Skin epidermis (tissue), 12 donors: Measurements from ENCODE around the gene MITF.

ENCODE experiments used
- H3K27ac ChIP-seq, 21 experiments: fragments of 200-600 bp; sonication (generic) in 11 of 21; one replicate each; pipeline ENCODE4 v1.5.0; 2020; ENCODE audit warnings: mild to moderate bottlenecking in 3 of 21, inconsistent platforms in 2 of 21, moderate library complexity in 2 of 21
- H3K4me3 ChIP-seq, 7 experiments: fragments of 200-600 bp; sonication (generic) in 2 of 7; one replicate each; pipeline ENCODE4 v1.5.0; 2020; ENCODE audit warnings: inconsistent platforms in 2 of 7, mild to moderate bottlenecking in 2 of 7, moderate library complexity in 1 of 7

The MITF gene

DNA sequence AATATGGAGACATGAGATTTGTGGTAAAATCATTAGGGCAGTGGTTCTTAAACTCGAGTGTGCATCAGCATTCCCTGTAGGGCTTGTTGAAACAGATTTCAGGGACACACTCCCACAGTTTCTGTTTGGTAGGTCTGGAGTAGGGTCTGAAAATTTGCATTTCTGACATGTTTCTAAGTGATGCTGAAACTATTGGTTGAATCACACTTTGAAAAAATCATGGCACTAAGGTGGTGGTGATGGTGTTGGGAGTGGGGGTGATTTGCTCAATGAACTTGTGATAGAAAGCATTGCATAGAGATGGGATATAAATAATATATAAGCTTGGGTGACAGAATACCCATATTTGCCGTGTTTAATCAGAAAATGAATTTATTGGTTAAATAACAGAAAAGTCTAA lies 11.3 kb downstream of the MITF start:
- H3K27ac ChIP-seq: peak overlapping the region in 5 of 21 experiments; percentile 2 to 76 (median 8)

DNA sequence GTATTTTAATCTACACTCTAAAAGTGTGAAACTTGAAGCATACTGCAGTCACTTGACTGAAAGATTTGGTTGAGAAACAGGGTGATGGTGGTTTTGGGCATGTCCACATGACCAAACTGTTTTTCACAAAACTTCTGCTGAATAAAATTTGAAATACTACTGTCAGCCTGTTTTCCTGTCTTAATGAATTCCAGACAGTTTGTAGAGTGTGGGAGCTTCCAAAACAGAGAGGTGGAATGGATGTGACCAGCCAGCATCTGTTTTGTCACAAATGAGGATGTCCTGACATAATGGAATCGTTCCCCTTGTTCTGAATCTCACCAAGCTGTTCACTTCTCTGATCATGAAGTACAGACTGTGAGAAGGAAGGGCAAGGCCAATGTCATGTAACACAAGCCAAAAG lies 11.8 kb downstream of the MITF start:
- Histone ChIP-seq H3K27ac (peak overlapping the region in 7 of 21 experiments; percentile 3 to 76 (median 35)), H3K4me3 (no peak overlapping the region)

More for the DNA sequence above, 11.3 kb downstream of the MITF start:
- no peak overlapping the region for H3K4me3 ChIP-seq

DNA sequence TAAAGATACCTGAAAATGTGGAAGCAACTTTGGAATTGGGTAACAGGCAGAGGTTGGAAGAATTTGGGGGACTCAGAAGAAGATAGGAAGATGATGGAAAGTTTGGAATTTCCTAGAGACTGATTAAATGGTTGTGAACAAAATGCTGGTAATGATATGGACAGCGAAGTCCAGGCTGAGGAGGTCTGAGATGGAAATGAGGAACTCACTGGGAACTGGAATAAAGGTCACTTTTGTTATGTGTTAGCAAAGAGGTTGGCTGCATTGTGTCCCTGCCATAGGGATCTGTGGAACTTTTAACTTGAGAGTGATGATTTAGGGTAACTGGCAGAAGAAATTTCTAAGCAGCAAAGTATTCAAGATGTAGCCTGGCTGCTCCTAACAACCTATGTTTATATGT lies 13.0 kb downstream of the MITF start:
- H3K4me3 ChIP-seq: no peak overlapping the region
- H3K27ac ChIP-seq: peak overlapping the region in 4 of 21 experiments; percentile 35 to 70 (median 50)

DNA sequence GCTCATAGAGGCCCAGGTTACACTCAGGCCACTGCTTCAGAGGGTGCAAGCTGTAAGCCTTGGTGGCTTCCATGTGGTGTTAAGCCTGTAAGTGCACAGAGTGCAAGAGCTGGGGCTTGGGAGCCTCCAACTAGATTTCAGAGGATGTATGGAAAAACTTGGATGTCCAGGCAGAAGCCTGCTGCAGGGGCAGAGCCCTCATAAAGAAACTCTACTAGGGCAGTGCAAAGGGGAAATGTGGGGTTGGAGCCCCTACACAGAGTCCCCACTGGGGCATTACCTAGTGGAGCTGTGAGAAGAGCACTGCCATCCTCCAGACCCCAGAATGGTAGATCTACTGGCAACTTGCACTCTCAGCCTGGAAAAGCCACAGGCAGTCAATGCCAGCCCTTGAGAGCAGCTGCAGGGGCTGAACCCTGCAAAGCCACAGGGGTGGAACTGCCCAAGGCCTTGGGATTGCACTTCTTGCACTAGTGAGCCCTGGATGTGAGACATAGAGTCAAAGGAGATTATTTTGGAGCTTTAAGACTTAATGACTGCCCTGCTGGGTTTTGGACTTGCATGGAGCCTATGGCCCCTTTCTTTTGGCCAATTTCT lies 14.0 kb downstream of the MITF start:
- Histone ChIP-seq H3K4me3 (no peak overlapping the region), H3K27ac (peak overlapping the region in 2 of 21 experiments; percentile 11 to 29)

DNA sequence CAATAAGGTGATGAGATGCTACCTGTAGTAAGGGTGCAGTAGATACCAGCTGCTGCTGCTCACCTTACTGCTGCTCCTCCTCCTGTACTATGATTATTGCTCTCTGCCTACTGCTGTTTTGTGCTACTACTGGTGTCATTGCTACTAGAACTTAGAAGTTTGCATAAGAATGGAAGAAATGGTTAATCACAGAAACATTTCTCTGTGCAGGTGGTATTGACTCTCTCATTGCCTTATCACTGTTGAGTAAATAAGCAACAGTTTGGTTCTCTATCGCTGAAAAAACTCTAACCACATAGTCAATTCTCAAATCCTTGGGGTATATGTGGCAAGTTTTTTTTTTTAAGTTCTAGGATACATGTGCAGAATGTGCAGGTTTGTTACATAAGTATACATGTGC lies 16.5 kb downstream of the MITF start:
- Histone ChIP-seq H3K4me3 (no peak overlapping the region), H3K27ac (no peak overlapping the region)

DNA sequence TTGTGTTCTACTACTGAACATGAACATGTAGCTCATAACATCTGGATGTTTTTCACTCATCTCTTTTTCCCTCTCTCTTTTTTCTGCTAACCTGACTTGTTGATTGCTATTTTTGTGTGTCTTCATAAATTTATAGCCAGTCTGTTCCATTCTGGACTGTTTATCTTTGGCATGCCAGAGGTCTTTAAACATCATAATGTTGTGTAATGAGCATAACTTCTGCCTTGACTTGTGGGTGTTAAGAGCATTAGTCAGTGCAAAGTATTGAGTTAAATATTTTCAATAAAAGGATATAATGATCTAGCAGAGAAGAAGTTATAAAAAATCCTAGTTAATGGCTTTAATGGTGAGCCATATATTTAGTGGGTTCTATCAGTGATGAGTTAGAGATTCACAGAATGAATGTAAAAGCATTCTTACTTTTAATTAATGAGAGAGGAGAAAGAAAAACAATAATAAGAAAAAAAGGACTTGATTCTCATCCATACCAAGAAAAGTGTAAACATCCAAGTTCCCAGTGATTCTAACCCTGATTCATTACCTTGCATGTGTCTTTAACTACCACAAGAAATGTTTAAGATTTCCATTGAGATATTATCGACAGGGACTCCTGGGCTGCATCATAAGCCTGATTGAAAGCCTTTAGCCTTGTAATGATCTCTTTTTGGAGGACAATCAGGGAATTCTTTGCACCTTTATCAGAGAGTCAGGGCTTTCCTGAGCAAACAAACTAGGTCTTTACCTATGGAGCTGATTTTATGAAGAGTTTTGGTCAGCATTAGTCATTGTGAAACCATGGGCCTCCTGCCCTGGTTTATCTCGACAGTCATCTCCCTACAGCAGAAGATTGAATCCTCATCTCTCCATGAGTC lies 22.9 kb downstream of the MITF start:
- no peak overlapping the region for H3K4me3 ChIP-seq
- peak overlapping the region in 5 of 21 experiments; percentile 11 to 57 (median 39) for H3K27ac ChIP-seq

DNA sequence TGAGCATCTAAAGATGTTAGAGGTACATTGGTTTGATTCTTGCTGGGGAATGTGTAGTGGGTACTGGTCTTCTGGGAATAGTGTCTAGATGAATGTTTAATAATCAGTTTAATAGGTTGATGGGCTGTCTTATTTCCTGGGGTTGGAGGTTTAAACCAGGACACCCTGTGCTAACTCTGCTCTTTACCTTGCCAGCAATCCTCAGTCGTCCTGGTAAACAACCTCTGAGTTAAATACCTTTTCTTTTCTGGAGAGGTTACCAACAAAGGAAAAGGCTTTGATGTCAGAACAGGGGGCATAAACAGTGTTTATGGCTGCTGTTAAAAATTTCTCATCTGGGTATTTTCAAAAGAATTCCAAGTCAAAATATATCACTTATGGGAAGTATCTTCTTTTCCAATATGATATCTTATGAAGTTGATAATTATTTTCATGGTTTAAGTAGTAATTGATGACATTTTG lies 23.5 kb downstream of the MITF start:
- Histone ChIP-seq H3K4me3 (no peak overlapping the region), H3K27ac (peak overlapping the region in 5 of 21 experiments; percentile 11 to 57 (median 39))

DNA sequence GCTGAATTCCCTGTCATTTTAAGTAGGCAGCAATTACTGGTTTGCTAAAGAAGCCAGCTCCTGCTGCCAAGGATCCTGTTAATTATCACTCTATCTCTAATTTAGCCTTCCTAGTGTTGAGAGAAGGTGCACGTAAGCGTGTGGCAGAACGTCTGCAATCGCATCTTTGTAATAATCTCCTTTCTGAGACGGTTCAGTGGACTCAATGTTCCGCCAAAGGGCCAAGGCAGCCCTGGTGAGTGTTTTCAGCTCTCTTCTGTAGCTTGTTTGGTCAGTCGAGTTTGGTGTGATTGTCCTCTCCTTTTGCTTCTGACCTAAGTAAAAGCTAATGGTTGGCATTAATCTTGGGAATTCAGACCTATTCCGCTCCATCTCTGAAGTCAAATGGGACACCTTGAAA lies 24.2 kb downstream of the MITF start:
- Histone ChIP-seq H3K4me3 (no peak overlapping the region), H3K27ac (peak overlapping the region in 6 of 21 experiments; percentile 5 to 55 (median 20))

DNA sequence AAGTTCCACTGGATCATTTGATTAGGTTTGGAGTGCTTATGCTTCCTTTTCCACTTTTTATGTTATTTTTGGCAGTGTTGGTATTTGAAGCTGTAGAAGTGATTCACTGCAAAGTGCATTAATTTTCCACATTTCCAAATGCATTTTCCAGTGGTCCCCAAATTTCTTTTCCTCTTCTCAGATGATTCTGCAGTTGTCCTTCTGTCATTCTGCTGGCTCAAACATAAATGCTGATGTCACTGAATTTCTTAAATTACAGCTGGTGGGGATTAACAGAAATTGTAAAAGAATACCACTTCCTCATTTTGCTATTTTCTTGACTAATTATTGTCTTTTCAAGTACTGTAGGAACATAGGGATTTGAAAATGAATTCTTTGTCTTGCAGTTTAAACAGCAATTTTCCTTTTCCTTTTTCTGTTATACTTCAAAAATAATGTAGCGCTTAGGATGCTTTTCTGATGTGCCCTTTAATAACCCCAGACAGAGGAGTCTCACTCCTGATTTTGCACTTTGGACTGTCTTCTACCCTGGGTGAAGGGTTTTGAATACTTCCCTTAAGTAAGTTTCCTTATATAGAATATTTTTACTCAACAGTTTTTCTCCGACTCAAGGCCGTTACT lies 25.0 kb downstream of the MITF start:
- H3K27ac ChIP-seq: peak overlapping the region in 14 of 21 experiments; percentile 3 to 75 (median 48)
- H3K4me3 ChIP-seq: no peak overlapping the region

DNA sequence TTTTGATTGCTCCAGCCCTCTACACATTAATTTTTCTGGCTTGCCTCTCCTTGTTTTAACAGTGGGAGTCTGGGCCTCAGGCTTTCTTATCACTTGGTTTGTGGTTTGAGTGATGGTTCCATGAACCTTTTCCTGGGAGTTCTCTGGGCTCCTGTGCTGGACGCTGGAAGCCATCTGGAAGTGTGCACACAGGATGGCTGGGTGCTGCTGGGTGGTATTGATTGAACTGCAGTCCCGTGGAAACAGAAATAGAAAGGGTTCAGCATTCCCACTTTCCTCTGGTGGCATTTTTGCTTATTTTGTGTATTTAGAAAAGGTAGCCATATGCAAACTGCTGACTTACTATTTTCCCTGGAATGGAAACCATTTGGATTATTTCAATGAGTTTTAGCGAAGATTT lies 25.6 kb downstream of the MITF start:
- H3K4me3 ChIP-seq: no peak overlapping the region
- peak overlapping the region in 16 of 21 experiments; percentile 3 to 75 (median 32) for H3K27ac ChIP-seq

DNA sequence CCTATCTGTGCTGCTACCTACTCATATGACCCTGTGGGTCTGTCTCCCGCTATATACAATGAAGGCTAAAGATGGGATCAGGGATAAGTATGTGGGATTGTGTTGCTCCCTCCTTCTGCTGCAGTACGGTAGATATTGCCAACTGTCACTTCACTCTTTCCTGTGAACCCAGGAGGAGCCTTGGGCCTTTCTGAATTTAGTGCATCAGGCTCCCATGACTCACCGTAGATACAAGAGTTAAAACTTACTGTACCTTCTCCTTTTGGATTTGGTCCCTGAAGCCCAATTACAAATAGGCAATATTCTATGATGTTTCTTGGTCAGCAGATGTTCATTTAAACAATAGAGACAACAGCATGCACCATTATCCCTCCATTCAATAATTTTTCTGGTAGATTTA lies 27.4 kb downstream of the MITF start:
- Histone ChIP-seq H3K27ac (no peak overlapping the region), H3K4me3 (no peak overlapping the region)

DNA sequence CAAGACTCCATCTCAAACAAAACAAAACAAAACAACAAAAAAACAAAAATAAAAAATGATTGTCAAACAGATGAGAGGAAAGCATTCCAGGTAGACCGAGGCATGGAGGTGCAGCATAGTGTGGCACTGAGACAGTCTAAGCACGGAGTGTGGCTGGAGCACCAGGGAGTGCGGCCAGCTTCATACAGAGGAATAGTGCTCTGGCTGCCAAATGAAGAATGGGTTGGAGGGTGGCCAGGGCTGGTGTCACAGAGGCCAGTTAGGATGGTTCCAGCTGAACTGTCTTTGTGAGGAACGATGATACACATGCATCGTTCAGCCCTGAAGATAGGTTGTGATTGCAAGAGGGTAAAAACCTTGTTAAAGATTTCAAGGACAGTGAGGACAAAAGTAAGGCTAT lies 28.3 kb downstream of the MITF start:
- H3K27ac ChIP-seq: no peak overlapping the region
- H3K4me3 ChIP-seq: no peak overlapping the region

DNA sequence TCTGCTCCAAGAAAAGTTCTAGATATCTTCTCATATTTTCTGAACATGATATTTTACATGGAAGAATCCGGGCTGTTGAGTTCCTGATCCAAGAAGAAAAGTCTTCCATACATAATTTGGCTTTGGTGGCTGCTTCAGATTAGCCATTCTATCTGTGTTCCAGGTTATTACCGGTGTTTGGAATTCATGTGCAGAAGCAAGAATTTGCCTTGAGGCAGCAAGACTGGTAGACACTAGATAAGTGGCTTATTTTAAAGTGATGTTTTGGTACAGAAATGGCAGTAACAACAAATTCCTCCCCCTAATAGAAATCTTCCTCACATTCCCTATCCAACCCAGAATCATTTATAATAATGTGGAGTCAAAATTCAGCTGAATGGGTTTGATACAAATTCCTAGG lies 29.2 kb downstream of the MITF start:
- Histone ChIP-seq H3K4me3 (no peak overlapping the region), H3K27ac (no peak overlapping the region)

DNA sequence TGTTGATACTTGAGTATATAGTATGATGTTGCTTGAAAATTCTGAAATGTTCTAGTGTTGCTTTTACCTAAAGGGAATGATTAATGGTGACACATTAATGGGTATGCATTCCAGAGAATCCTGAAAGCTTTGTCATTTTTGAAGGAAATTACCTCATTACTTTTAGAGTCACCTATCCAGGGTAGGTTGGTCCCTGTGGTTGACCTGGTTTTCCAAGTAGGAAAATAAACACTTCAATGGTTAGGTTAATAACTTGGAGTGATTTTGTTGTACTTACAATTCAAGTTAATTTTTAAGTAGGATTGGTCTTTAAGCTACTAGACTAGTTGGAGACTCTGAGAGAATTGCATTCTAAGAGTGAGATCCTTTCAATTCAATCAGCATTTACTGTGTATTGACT lies 31.0 kb downstream of the MITF start:
- H3K27ac ChIP-seq: no peak overlapping the region
- no peak overlapping the region for H3K4me3 ChIP-seq

DNA sequence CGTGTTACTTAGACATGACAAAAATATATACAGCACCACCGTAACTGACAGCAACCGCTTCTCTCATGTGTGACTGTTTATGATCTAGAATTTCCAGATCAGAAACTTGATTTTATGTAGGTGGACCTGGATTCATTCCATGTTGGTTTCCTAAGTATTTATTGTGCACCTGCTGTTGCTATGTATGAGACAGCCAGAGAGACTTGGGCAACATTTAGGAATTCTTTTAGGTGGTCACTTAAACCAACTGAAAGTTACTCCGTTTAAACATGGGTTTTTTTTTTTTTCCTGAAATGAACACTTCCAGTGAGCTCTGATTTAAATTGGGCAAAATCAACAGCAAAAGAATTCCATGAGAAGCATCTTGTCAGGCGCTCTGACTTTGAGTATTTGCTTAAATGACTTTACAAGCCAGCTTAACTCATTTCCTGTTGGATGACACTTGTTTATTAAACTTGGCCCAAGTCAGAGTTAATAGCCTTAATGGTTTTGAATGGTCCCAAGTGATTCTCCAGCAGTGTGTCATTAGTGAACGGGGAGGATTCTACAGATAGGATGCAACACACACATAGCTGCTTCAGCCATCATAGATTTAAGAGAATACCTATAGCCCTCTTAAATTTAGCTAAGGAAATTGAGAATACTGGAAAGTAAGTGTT lies 31.8 kb downstream of the MITF start:
- no peak overlapping the region for H3K27ac ChIP-seq
- no peak overlapping the region for H3K4me3 ChIP-seq

DNA sequence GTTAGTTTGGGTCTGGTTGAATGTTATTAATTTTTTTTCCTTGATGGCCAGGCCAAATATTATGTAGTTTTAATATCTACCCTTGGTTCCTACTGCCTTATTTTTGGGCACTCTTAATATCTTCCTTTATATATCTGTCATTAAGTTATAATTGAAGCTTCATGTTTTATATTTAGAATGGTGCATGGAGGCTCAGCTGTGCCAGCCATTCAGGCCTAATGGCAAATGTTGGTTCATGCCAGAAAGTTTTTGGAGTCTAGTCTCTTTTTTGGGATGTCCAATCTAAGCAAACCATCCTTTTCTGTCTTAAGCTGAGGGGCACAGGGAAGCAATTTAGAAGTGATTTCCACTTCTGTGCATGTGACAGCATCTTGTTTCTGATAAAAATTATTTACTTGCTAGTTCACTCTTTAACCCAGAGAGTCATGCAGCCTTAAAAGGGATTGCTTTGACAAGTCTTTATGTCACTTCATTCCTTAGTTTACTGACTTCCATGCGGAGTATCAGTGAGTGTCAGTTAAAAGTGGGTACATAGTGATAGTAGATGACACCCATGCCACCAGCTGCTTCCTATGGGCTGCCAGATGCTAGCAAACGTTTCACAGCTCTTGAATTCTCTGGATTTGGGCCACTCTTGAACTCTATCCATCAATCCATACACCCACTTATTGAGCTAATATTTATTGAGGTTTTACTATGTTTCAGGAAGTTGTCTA lies 33.0 kb downstream of the MITF start:
- Histone ChIP-seq H3K4me3 (no peak overlapping the region), H3K27ac (peak overlapping the region in 1 of 21 experiments; percentile 2)

DNA sequence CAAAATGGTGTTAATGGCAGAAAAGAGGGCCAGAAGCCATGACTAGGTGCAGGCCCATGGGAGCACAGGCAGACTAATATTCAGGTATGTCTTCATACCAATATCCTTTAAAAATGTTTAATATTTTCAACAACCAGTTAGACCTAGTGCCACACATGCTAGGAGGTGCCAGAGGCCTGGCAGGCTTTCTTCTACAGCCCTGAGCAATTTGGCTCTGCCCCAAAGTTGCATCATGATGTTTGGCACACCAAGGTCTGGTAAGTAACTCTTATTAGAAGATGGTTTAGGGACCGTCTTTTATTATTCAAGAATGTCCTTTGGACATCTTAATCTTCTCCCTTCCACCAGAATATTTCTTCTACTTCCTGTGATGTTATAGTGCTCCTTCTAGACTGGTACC lies 34.8 kb downstream of the MITF start:
- H3K4me3 ChIP-seq: no peak overlapping the region
- H3K27ac ChIP-seq: peak overlapping the region in 1 of 21 experiments; percentile 29

DNA sequence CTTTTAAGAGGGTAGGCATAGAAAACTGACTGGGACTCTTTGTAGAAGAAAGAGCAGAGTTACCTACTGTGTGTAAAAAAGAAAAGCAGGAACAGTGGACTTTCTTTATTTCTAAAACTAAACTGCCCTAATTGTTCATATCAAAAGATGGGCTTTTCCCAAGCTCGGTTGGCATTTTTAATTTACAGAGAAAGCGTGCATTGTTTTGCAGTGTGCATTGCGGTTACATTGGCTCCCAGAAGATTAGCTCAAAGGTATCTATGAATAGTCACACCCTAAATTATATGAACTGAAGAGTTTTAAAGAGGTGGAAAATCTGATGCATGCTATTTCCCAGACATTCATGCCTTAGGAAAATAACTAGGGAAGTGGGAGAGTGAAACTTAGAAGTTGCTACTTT lies 36.5 kb downstream of the MITF start:
- no peak overlapping the region for H3K4me3 ChIP-seq
- H3K27ac ChIP-seq: peak overlapping the region in 1 of 21 experiments; percentile 36

DNA sequence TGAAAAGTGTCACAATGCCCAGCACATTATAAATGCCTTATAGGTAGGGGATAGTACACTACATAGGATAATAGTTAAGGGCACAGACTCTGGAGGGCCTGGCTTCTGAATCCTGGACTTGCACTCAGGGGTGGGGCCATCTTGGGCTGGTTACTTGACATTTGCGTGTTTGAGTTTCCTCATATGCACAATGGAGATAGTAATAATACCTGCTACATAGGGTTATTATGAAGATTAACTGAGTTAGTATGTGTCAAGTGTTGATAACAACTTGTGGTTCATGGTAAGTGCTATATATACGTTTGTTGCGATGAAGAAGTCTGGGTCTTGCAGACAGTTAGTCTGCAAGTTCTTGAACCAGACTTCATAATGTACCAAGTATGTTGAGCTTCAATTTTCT lies 37.0 kb downstream of the MITF start:
- Histone ChIP-seq H3K4me3 (no peak overlapping the region), H3K27ac (peak overlapping the region in 2 of 21 experiments; percentile 18 to 36)
